ENCODE measurements around the gene TCN2. TPM values are rescaled to one million over a fixed set of nuclear protein-coding genes. Genes with fewer than 3 reads are reported as not detected.

Gene TCN2
- total RNA-seq, 2 experiments from 2014 or later: 0.19 to 0.31 TPM

- no peaks in the 10 kb centered on the region for H3K36me3 Mint-ChIP-seq
- no peaks in the 10 kb centered on the region for H3K9me3 Mint-ChIP-seq
- ChIA-PET POLR2A (no interaction called here), CTCF (interaction anchor here (1.0 kb wide), 1 partner anchor 235 kb away, joined by 3 read pairs; no protein-coding TSS in a partner anchor)
- H3K27ac Mint-ChIP-seq: no peak overlapping the region
- H3K4me3 Mint-ChIP-seq: no peak overlapping the region
- intact Hi-C loops (cut with micrococcal nuclease): no loop called here
- no peak for DNase-seq
- no peaks in the 10 kb centered on the region for H3K4me1 Mint-ChIP-seq (ENCODE audit: low read depth)
- H3K27me3 Mint-ChIP-seq: no peaks in the 10 kb centered on the region
These were observed 38.7 kb upstream of the TCN2 start for GRCh38 chr22:30568137-30568805.

- Mint-ChIP-seq H3K4me3 (no peak overlapping the region), H3K9me3 (no peaks in the 10 kb centered on the region), H3K36me3 (no peaks in the 10 kb centered on the region), H3K27ac (no peak overlapping the region), H3K4me1 (ENCODE audit: low read depth) (no peaks in the 10 kb centered on the region), H3K27me3 (no peaks in the 10 kb centered on the region)
- intact Hi-C loops (cut with micrococcal nuclease): no loop called here
- ChIA-PET CTCF (no interaction called here), POLR2A (no interaction called here)
- no peak for DNase-seq
These were observed 37.2 kb upstream of the TCN2 start for GRCh38 chr22:30569674-30570202.

GRCh38 chr22:30572210-30572609, 34.8 kb upstream of the TCN2 start:
- no peak overlapping the region for H3K4me3 Mint-ChIP-seq
- H3K27ac Mint-ChIP-seq: no peak overlapping the region
- CTCF ChIA-PET: no interaction called here
- H3K27me3 Mint-ChIP-seq: no peaks in the 10 kb centered on the region
- H3K4me1 Mint-ChIP-seq (ENCODE audit: low read depth): peaks cover 3% of the 10 kb centered on the region
- H3K9me3 Mint-ChIP-seq: no peaks in the 10 kb centered on the region
- H3K36me3 Mint-ChIP-seq: peaks cover 18% of the 10 kb centered on the region
- no peak for DNase-seq
- intact Hi-C loops (cut with micrococcal nuclease): no loop called here
- POLR2A ChIA-PET: no interaction called here

GRCh38 chr22:30572840-30573593, 34.0 kb upstream of the TCN2 start:
- no peaks in the 10 kb centered on the region for H3K9me3 Mint-ChIP-seq
- peaks cover 3% of the 10 kb centered on the region for H3K4me1 Mint-ChIP-seq (ENCODE audit: low read depth)
- peaks cover 26% of the 10 kb centered on the region for H3K36me3 Mint-ChIP-seq
- no peak overlapping the region for H3K27ac Mint-ChIP-seq
- no peaks in the 10 kb centered on the region for H3K27me3 Mint-ChIP-seq
- intact Hi-C loops (cut with micrococcal nuclease): no loop called here
- no peak overlapping the region for H3K4me3 Mint-ChIP-seq
- no peak for DNase-seq
- POLR2A ChIA-PET: no interaction called here
- CTCF ChIA-PET: no interaction called here

GRCh38 chr22:30573594-30574094, 33.3 kb upstream of the TCN2 start:
- DNase-seq: no peak
- Mint-ChIP-seq H3K4me1 (ENCODE audit: low read depth) (peaks cover 3% of the 10 kb centered on the region), H3K4me3 (no peak overlapping the region), H3K36me3 (peaks cover 29% of the 10 kb centered on the region), H3K9me3 (no peaks in the 10 kb centered on the region), H3K27me3 (no peaks in the 10 kb centered on the region), H3K27ac (no peak overlapping the region)
- intact Hi-C loops (cut with micrococcal nuclease): no loop called here
- ChIA-PET POLR2A (no interaction called here), CTCF (no interaction called here)

GRCh38 chr22:30574095-30574981, 32.6 kb upstream of the TCN2 start, which contains the start of gene GAL3ST1:
Gene GAL3ST1, minus strand, starts transcription at chr22:30574665. Its CDS starts 17,273 bp downstream, at chr22:30557392.
- no peak within 1 kb of the TSS for H3K4me3 Mint-ChIP-seq
- H3K9me3 Mint-ChIP-seq: no peaks in the 10 kb centered on the region
- peaks cover 36% of the 10 kb centered on the region for H3K36me3 Mint-ChIP-seq
- H3K27ac Mint-ChIP-seq: no peak within 1 kb of the TSS
- ChIA-PET POLR2A (no interaction called here), CTCF (no interaction called here)
- DNase-seq: no peak
- H3K4me1 Mint-ChIP-seq (ENCODE audit: low read depth): peaks cover 3% of the 10 kb centered on the region
- intact Hi-C loops (cut with micrococcal nuclease): no loop called here
- H3K27me3 Mint-ChIP-seq: no peaks in the 10 kb centered on the region

GRCh38 chr22:30574997-30575671, 31.8 kb upstream of the TCN2 start:
- Mint-ChIP-seq H3K27me3 (no peaks in the 10 kb centered on the region), H3K27ac (no peak overlapping the region), H3K4me3 (no peak overlapping the region), H3K9me3 (no peaks in the 10 kb centered on the region), H3K4me1 (ENCODE audit: low read depth) (peaks cover 3% of the 10 kb centered on the region), H3K36me3 (peaks cover 44% of the 10 kb centered on the region)
- intact Hi-C loops (cut with micrococcal nuclease): no loop called here
- ChIA-PET POLR2A (no interaction called here), CTCF (no interaction called here)
- DNase-seq: no peak

GRCh38 chr22:30575859-30576258, 31.1 kb upstream of the TCN2 start:
- no peak for DNase-seq
- Mint-ChIP-seq H3K36me3 (peaks cover 51% of the 10 kb centered on the region), H3K27ac (no peak overlapping the region), H3K4me3 (no peak overlapping the region), H3K27me3 (no peaks in the 10 kb centered on the region), H3K4me1 (ENCODE audit: low read depth) (peaks cover 3% of the 10 kb centered on the region), H3K9me3 (no peaks in the 10 kb centered on the region)
- ChIA-PET CTCF (no interaction called here), POLR2A (no interaction called here)
- intact Hi-C loops (cut with micrococcal nuclease): no loop called here

- DNase-seq: no peak
- Mint-ChIP-seq H3K4me3 (no peak overlapping the region), H3K36me3 (peaks cover 65% of the 10 kb centered on the region), H3K4me1 (ENCODE audit: low read depth) (peaks cover 3% of the 10 kb centered on the region), H3K9me3 (no peaks in the 10 kb centered on the region), H3K27me3 (no peaks in the 10 kb centered on the region), H3K27ac (no peak overlapping the region)
- intact Hi-C loops (cut with micrococcal nuclease): no loop called here
- POLR2A ChIA-PET: no interaction called here
- CTCF ChIA-PET: no interaction called here
These were observed 28.5 kb upstream of the TCN2 start for GRCh38 chr22:30578481-30578880.

- intact Hi-C loops (cut with micrococcal nuclease): no loop called here
- Mint-ChIP-seq H3K9me3 (no peaks in the 10 kb centered on the region), H3K27ac (no peak overlapping the region), H3K27me3 (no peaks in the 10 kb centered on the region), H3K4me3 (no peak overlapping the region), H3K4me1 (ENCODE audit: low read depth) (no peaks in the 10 kb centered on the region), H3K36me3 (peaks cover 75% of the 10 kb centered on the region)
- DNase-seq: no peak
- CTCF ChIA-PET: interaction anchor here (1.9 kb wide), 1 partner anchor 21 kb away, joined by 5 read pairs; no protein-coding TSS in a partner anchor
- POLR2A ChIA-PET: interaction anchor here (1.0 kb wide), 1 partner anchor 10 kb away, joined by 6 read pairs; the partner anchor contains the start of gene PES1
These were observed 26.1 kb upstream of the TCN2 start for GRCh38 chr22:30580896-30581295.

- Mint-ChIP-seq H3K27me3 (no peaks in the 10 kb centered on the region), H3K4me1 (ENCODE audit: low read depth) (no peaks in the 10 kb centered on the region), H3K27ac (no peak overlapping the region), H3K9me3 (no peaks in the 10 kb centered on the region), H3K36me3 (peaks cover 76% of the 10 kb centered on the region), H3K4me3 (no peak overlapping the region)
- CTCF ChIA-PET: no interaction called here
- DNase-seq: no peak
- POLR2A ChIA-PET: no interaction called here
- intact Hi-C loops (cut with micrococcal nuclease): no loop called here
These were observed 24.9 kb upstream of the TCN2 start for GRCh38 chr22:30582051-30582450.

Measured in activated CD4-positive, alpha-beta memory T cell treated with anti-CD3 and anti-CD28 coated beads for 36 hours (primary cell).